ENCODE measurements around the gene VSIG10L. TPM values are rescaled to one million over a fixed set of nuclear protein-coding genes. Genes with fewer than 3 reads are reported as not detected.

VSIG10L gene
- total RNA-seq, 4 donors from 2014 or later, result 2.5 to 6.5 (median 5.2) TPM; not detected in 1

GRCh38 chr19:51301266-51301665 is 40.7 kb downstream of the VSIG10L start:
- no peak for TF ChIP-seq CTCF (IDR thresholded peaks at IDR 0.05)
- no peak for TF ChIP-seq POLR2A (IDR thresholded peaks at IDR 0.05)
- peak in 1 of 3 donors; percentile 17 for DNase-seq
- Histone ChIP-seq H3K4me1 (no peaks in the 10 kb centered on the region), H3K27me3 (no peaks in the 10 kb centered on the region), H3K36me3 (no peaks in the 10 kb centered on the region), H3K9me3 (peaks cover 0 to 5% (median 2%) of the 10 kb centered on the region in 4 donors), H3K27ac (no peak overlapping the region), H3K4me3 (no peak overlapping the region)

- TF ChIP-seq CTCF (IDR thresholded peaks at IDR 0.05) (no peak), POLR2A (IDR thresholded peaks at IDR 0.05) (no peak)
- Histone ChIP-seq H3K27ac (no peak overlapping the region), H3K9me3 (peaks cover 0 to 4% (median 0%) of the 10 kb centered on the region in 4 donors), H3K36me3 (no peaks in the 10 kb centered on the region), H3K4me3 (no peak overlapping the region), H3K4me1 (no peaks in the 10 kb centered on the region), H3K27me3 (no peaks in the 10 kb centered on the region)
- DNase-seq, result no peak
Observed at GRCh38 chr19:51297406-51297805, 44.5 kb downstream of the VSIG10L start.

GRCh38 chr19:51296336-51297093 is 45.4 kb downstream of the VSIG10L start:
- Histone ChIP-seq H3K27ac (no peak overlapping the region), H3K36me3 (no peaks in the 10 kb centered on the region), H3K4me3 (no peak overlapping the region), H3K9me3 (no peaks in the 10 kb centered on the region), H3K4me1 (no peaks in the 10 kb centered on the region), H3K27me3 (no peaks in the 10 kb centered on the region)
- TF ChIP-seq CTCF (IDR thresholded peaks at IDR 0.05) (no peak), POLR2A (IDR thresholded peaks at IDR 0.05) (no peak)
- no peak for DNase-seq

GRCh38 chr19:51295382-51296126 is 46.4 kb downstream of the VSIG10L start:
- Histone ChIP-seq H3K4me1 (no peaks in the 10 kb centered on the region), H3K27ac (no peak overlapping the region), H3K9me3 (no peaks in the 10 kb centered on the region), H3K36me3 (no peaks in the 10 kb centered on the region), H3K4me3 (no peak overlapping the region), H3K27me3 (no peaks in the 10 kb centered on the region)
- TF ChIP-seq POLR2A (IDR thresholded peaks at IDR 0.05), result no peak
- TF ChIP-seq CTCF (IDR thresholded peaks at IDR 0.05), result no peak
- no peak for DNase-seq

- no peaks in the 10 kb centered on the region for H3K36me3 ChIP-seq
- H3K4me1 ChIP-seq, result no peaks in the 10 kb centered on the region
- no peak overlapping the region for H3K27ac ChIP-seq
- H3K27me3 ChIP-seq, result no peaks in the 10 kb centered on the region
- no peak for DNase-seq
- no peaks in the 10 kb centered on the region for H3K9me3 ChIP-seq
- no peak overlapping the region for H3K4me3 ChIP-seq
- TF ChIP-seq POLR2A (IDR thresholded peaks at IDR 0.05) (no peak), CTCF (IDR thresholded peaks at IDR 0.05) (no peak)
Observed at GRCh38 chr19:51294977-51295375, 47.0 kb downstream of the VSIG10L start.
